Kidney epithelial cell (primary cell): ENCODE measurements around the gene PLA2G4A. TPM values are rescaled to one million over a fixed set of nuclear protein-coding genes. Genes with fewer than 3 reads are reported as not detected.

ENCODE experiments used
- DNase-seq: peaks from one replicate; pipeline ENCODE4 v3.0.0-alpha.2; 2010; ENCODE audit warnings: low read depth
- H3K27me3 ChIP-seq: 2 replicates; pipeline ENCODE4 v1.6.0; 2011; ENCODE audit warnings: low read length; ENCODE audit not compliant: control insufficient read depth, insufficient read depth
- H3K36me3 ChIP-seq: 2 replicates; pipeline ENCODE4 v1.5.1; 2011; ENCODE audit warnings: low read length; ENCODE audit not compliant: control insufficient read depth, insufficient read depth
- H3K4me3 ChIP-seq: 2 replicates; pipeline ENCODE4 v1.5.1; 2011; ENCODE audit warnings: low read depth, mild to moderate bottlenecking, control low read depth, low read length
- CTCF ChIP-seq: IDR thresholded peaks from 2 replicates; pipeline ENCODE4 v1.5.1; 2011; ENCODE audit warnings: mild to moderate bottlenecking, moderate library complexity, low read length, control low read depth, inconsistent platforms; ENCODE audit not compliant: insufficient read depth, poor library complexity, severe bottlenecking
- total RNA-seq: library from RNA; depleted of rRNA; stranded (reverse); fragments of >200 nt; gene quantifications from 2 replicates; pipeline ENCODE4 v1.2.3, GENCODE V29; 2015

PLA2G4A gene
- total RNA-seq, 1 donor from 2014 or later = 0.71 TPM

- TF ChIP-seq CTCF = no peak
- Histone ChIP-seq H3K4me3 (no peak overlapping the region), H3K36me3 (no peaks in the 10 kb centered on the region), H3K27me3 (no peaks in the 10 kb centered on the region)
- no peak for DNase-seq
These were observed 168.1 kb downstream of the PLA2G4A start for GRCh38 chr1:186996816-186997215.

GRCh38 chr1:186997877-186998276, 169.1 kb downstream of the PLA2G4A start:
- Histone ChIP-seq H3K27me3 (no peaks in the 10 kb centered on the region), H3K4me3 (no peak overlapping the region), H3K36me3 (no peaks in the 10 kb centered on the region)
- DNase-seq = no peak
- no peak for TF ChIP-seq CTCF

- no peaks in the 10 kb centered on the region for H3K36me3 ChIP-seq
- TF ChIP-seq CTCF = no peak
- H3K4me3 ChIP-seq = no peak overlapping the region
- no peaks in the 10 kb centered on the region for H3K27me3 ChIP-seq
- DNase-seq = no peak
These were observed 170.8 kb downstream of the PLA2G4A start for GRCh38 chr1:186999506-186999905.

- no peak overlapping the region for H3K4me3 ChIP-seq
- TF ChIP-seq CTCF = no peak
These were observed 172.6 kb downstream of the PLA2G4A start for GRCh38 chr1:187001198-187001889.

GRCh38 chr1:187003353-187003752, 174.6 kb downstream of the PLA2G4A start:
- H3K27me3 ChIP-seq = no peaks in the 10 kb centered on the region
- no peak for DNase-seq
- no peak overlapping the region for H3K4me3 ChIP-seq
- no peaks in the 10 kb centered on the region for H3K36me3 ChIP-seq
- TF ChIP-seq CTCF = no peak

More at GRCh38 chr1:187001198-187001889, 172.6 kb downstream of the PLA2G4A start:
- Histone ChIP-seq H3K36me3 (no peaks in the 10 kb centered on the region), H3K27me3 (no peaks in the 10 kb centered on the region)
- DNase-seq = peak; percentile 10

- Histone ChIP-seq H3K36me3 (no peaks in the 10 kb centered on the region), H3K4me3 (no peak overlapping the region), H3K27me3 (no peaks in the 10 kb centered on the region)
- TF ChIP-seq CTCF = no peak
- no peak for DNase-seq
These were observed 178.1 kb downstream of the PLA2G4A start for GRCh38 chr1:187006896-187007295.
